Iris pigment epithelial cell (primary cell): Measurements from ENCODE around the gene DNAH12.

Experiments
- DNase-seq: peaks from one replicate; pipeline ENCODE4 v3.0.0-alpha.2; 2011; ENCODE audit warnings: low read depth

The DNAH12 gene

DNA sequence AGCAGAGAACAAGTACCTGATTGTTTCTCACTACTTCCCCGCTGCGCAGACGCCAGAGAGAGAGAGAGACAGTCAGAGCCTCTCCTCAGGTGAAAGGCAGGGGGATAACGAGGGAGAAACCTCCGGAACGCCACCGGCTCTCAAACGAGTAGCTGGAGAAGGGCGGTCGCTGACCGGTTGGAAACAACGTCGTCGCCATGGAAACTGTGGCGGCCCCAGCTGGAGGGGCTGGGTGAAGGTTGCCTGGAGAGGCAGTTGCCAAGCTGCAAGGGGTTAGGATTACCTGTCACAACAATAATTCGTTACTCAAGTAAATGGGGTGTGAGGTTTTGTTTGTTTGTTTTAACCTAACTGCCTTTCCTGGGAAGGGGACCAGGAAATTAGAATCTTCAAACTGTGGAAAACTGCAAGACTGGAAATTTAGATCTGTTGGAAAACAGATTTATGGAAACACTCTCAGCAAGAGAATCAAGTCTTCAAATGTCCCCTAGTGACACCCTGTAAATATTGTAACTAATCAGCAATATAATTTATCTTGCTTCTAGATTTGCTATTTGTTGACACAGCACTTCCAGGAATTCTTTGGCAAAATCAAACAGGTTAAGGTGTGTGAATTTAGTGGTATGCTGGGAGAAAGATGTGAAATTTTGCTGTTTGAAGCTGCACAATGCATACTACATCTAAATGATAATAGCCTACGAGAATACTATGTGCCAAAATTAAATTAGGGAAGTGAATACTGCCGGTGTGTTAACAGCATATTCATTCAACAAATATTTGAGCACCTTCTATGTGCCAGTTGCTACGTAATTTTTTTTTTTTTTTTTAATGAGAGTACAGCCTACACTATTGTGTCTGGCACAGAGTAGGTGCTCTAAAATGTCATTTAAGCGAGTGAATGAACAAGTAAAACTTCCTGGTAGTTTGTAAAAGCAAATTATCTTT, at the start of gene DNAH12:
Gene DNAH12, minus strand, starts transcription at position 164 of the 945 bp plus-strand sequence. CDS start 1,474 bp downstream, outside the sequence.
- no peak for DNase-seq

DNA sequence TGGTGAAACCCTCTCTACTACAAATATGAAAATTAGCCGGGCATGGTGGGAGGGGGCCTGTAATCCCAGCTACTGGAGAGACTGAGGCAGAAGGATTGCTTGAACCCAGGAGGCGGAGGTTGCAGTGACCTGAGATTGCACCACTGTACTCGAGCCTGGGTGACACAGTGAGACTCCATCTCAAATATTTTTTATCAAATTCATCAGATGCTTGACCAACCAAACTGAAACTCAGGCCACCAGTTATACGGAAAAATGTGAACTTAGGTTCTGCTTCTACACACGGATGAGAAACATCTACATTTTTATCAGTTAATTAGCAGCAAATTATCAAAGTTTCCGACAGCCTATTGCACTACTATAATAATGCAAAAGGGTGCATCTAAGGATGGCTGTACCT, 48.2 kb upstream of the DNAH12 start:
- DNase-seq, result no peak

DNA sequence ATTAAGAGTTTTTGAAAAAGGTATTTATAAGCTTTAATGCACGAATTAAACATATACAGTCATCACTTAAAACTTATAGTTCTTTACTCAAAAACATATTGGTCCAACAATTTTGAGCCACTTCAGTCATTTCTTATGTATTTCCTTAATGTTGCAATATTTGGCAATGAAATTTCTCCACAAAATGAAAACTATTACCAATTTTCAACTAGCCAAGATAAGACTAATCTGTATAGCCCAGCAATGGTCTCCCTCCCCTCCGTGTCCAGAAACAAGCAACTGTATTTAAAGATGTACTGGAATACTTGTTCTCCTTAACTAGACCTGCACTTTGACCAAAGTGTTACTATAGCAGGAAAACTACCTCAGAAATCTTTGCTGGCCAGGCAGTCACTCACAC, 43.8 kb upstream of the DNAH12 start:
- DNase-seq, result no peak

GRCh38 chr3:57586778-57587177, 42.6 kb upstream of the DNAH12 start:
- DNase-seq, result no peak

- no peak for DNase-seq
These were observed 39.4 kb upstream of the DNAH12 start for GRCh38 chr3:57583544-57583943.

GRCh38 chr3:57582474-57583168, 38.5 kb upstream of the DNAH12 start:
- DNase-seq, result no peak

DNA sequence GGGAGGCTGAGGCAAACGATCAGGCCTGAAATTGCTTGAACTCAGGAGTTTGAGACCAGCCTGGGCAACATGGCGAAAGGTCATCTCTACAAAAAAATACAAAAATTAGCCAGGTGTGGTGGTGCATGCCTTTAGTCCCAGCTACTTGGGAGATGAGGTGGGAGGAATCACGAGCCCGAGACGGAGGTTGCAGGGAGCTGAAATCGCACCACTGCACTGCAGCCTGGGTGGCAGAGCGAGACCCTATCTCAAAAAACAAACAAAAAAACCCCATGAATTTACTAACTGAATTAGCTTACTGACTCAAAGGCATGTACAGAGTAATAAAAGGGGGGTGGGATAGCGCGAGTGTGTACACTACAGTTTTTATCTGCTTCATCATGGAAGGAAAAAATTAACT, 33.7 kb upstream of the DNAH12 start:
- DNase-seq, result no peak

DNA sequence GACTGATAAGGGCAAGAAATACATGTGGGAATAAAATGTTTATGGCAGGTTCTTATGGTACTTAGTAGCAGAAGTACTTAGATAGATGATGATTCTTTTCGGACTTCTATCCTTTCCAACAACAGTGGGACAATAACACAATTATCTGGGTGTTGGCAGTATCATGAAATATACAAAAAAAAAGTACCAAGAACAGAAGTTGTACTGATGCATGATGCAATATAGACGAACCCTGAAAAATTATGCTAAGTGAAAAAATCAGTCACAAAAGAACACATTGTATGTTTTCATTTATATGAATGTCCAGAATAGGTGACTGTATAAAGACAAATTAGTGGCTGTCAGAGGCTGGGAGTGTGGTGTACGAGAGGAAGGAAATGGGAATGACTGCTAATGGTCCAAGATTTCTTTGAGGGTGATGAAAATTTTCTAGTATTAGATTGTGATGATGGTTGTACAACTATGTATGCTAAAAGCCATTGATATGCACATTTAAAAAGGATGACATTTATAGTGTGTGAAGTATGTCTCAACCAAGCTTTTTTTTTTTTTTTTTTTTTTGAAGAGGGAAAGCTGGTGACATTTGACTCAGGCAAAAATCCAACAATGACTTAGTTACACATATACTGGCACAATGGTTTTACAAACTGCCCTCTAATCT, 32.0 kb upstream of the DNAH12 start:
- no peak for DNase-seq

DNA sequence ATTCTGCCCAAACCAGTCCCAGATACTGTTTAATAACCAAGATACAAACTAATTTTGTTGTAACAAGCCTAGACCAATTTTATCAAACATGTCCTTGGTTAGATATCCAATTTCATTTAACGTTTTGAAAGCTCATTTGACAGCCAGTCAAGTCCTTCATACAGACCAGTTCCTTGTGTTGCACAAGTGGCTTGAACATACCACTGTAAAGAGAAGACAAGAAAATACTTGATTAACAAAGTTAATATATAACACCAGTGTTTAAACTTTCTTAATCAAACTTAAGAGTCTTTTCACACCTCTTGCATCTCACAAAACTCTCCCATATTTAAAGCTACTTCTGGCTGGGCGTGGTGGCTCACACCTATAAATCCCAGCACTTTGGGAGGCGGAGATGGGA, 28.0 kb upstream of the DNAH12 start:
- no peak for DNase-seq

GRCh38 chr3:57570878-57571277, 26.7 kb upstream of the DNAH12 start:
- no peak for DNase-seq

GRCh38 chr3:57569859-57570450, 25.8 kb upstream of the DNAH12 start:
- DNase-seq, result no peak

GRCh38 chr3:57559526-57559925, 15.4 kb upstream of the DNAH12 start:
- peak; percentile 68 for DNase-seq

DNA sequence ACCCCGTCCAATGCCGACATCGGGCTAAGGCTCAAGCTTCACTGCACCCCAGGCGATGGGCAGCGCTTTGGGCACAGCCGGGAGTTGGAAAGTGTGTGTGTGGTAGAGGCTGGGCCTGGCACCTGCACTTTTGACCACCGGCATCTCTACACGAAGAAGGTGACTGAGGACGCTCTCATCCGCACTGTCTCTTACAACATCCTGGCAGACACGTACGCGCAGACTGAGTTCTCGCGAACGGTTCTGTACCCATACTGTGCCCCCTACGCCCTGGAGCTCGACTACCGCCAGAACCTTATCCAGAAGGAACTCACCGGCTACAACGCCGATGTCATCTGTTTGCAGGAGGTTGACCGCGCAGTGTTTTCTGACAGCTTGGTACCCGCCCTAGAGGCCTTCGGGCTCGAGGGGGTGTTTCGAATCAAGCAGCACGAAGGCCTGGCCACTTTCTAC, 13.0 kb upstream of the DNAH12 start:
- peak; percentile 69 for DNase-seq

GRCh38 chr3:57556459-57557084, 12.4 kb upstream of the DNAH12 start:
- peak; percentile 50 for DNase-seq

DNA sequence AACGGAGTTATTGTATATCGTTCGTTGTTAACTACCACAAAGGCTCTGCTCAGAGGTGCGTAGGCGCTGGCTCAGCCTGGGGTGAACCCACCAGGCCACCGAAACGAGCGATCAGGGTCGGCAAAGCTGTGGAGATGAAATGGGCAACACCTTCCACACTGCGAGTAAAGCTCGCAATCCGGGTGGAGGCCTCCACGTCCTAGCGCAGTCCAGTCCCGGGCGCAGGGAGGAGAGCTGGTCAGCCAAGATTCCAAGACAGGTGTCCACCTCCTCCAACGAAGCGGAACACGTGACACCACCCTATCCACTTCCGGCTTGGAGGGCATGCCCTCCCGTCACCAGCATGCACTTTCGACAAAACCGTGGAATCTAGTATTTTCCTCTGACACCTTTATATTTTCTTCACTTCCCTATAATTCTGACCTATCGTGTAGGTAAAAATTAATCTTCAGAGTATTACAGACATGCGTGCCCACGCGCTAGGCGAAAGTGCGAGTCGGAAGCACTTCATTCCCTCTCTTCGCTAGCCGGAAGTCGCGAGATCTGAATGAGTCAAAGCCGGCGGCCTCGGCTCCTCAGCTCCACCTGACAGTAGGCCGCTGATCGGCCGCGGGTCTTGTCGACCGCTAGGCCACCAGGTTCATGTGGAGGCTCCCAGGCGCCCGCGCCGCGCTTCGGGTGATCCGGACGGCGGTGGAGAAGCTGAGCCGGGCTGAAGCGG, 11.8 kb upstream of the DNAH12 start, which contains the start of gene PDE12:
Gene PDE12, plus strand, starts transcription at position 537 of the 721 bp plus-strand sequence. Its CDS starts 106 bp downstream, at position 643.
- DNase-seq, result peak; percentile 92

DNA sequence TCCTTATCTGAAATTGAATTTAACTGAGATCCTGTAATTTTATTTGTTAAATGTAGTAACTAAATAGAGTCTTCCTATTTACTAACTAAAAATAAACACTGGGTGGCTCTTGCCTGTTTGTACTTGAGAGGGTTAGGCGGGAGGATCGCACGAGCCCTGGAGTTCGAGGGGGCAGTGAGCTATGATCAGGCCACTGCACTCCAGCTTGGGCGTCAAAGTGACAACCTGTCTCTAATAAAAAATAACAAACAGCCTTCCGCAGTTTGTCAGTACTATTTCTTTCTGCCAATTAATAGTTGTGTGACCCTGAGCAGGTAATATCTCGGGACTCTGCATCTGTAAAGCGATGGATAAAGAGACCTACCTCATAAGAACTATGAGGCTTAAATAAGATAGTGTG, 11.2 kb upstream of the DNAH12 start:
- DNase-seq, result no peak

DNA sequence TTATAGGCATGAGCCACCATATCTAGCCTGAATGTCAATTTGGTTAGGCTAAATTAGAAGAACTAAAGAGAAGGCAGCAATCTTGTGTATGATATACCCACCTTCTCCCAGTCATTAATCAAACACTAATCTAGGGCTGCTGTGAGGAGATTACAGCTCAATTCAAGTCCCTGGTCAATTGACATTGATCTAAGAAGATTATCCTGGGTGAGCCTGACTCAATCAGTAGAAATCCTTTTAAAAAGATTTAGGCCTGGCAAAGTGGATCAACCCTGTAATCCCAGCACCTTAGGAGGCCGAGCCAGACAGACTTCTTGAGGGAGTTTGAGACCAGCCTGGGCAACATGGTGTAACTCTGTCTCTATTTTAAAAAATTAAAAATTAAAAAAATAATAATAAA, 2.5 kb upstream of the DNAH12 start:
- no peak for DNase-seq

DNA sequence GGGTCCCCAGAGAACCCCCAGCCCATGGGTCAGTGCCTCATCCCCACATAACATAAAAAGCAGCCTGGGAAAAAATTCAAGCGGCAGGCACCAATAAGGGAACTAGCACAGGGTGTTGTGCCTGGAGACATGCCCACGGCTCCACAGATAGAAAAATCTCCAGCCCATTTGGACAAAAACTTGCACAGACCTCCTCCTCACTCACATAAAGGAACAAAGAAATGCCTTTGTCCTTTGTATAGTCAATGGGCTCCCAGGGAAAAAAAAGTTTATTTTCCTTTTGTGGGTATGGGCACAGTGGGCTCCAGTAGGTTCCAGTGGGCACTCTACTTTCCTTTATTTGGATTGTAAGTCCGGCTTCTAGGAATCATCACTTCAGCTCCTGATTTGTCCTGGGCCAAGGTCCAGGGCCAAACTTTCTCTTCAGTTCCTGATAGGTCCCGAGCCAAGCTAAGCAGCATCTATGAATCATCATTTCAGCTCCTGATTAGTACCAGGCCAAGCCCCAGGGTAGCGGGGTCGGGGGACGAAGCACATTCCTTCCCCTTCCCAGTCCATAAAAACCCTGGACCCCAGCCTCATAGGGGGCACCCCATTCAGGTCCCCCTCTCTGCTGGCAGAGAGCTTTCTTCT, 1.6 kb upstream of the DNAH12 start:
- DNase-seq, result no peak

DNA sequence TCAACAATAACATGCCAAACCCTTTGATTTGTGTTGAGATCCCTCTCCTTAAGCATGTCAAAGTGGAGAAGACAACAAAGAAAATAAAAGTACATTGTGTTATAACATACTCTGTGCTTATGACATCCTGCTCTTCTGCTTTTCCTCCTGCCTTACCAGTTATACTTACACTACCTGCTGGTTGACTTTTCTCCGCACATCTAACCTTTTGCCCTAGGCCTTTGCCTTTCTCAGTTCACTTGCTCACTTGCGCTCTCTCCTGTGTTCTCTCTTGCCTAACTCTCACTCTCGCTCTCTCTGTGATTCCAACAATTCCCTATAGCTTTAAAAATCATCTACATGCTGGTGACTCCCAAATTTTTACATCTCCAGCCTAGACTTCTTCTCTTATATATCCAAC, 5.7 kb downstream of the DNAH12 start:
- no peak for DNase-seq

DNA sequence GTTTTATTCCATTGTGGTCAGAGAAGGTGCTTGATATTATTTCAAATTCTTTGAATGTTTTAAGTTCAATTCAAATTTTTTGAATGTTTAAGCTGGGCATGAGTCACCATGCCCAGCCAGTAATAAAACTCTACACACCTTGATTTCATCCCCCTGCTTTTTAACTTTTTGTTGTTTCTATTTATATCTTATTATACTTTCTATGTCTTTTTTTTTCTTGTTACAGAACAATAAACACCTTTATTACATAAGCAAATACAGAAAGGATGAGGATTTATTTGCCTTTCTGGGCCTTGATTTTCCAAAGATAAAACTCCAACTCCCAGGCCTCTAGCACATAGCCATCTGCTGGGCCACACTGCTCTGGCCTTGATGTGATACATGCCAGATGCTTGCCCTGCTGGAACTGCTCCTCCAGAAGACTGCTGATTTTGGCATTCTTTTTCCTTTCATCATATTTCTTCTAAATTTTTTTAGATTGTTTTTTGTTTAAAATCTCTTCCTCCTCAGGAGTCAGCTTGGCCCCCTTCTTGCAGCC, 14.0 kb downstream of the DNAH12 start:
- DNase-seq, result no peak
